Muscle layer of colon (tissue), 2 donors: ENCODE data around the gene NOC2L.

Experiments
- H3K27ac ChIP-seq: one replicate; pipeline ENCODE4 v1.7.0; 2013; ENCODE audit warnings: low read depth, mild to moderate bottlenecking, low read length, moderate library complexity
- H3K27me3 ChIP-seq, 2 donors: one replicate each; pipeline ENCODE4 v1.7.0; 2013; ENCODE audit warnings: low read length in 2 of 2, mild to moderate bottlenecking in 2 of 2; ENCODE audit not compliant: insufficient read depth in 2 of 2, control insufficient read depth in 1 of 2
- H3K36me3 ChIP-seq: one replicate; pipeline ENCODE4 v1.7.0; 2013; ENCODE audit warnings: mild to moderate bottlenecking, low read length; ENCODE audit not compliant: insufficient read depth
- H3K4me1 ChIP-seq: one replicate; pipeline ENCODE4 v1.7.0; 2013; ENCODE audit warnings: mild to moderate bottlenecking, low read length; ENCODE audit not compliant: insufficient read depth
- H3K4me3 ChIP-seq, 2 donors: one replicate each; pipeline ENCODE4 v1.7.0; 2013; ENCODE audit warnings: low read length in 2 of 2, low read depth in 1 of 2, mild to moderate bottlenecking in 1 of 2, moderate library complexity in 1 of 2
- H3K9ac ChIP-seq: one replicate; pipeline ENCODE4 v1.7.0; 2013; ENCODE audit warnings: low read length
- H3K9me3 ChIP-seq: one replicate; pipeline ENCODE4 v1.7.0; 2013; ENCODE audit warnings: mild to moderate bottlenecking, low read length
- donor health status: abdominal sarcoma.
- donor health status: Adenocarcinoma of cecum.

The NOC2L gene

GRCh38 chr1:958823-959730 lies at the start of gene NOC2L:
TSS of gene NOC2L (minus strand) at chr1:959256. CDS start at chr1:959240, 16 bp downstream.
- no peaks in the 10 kb centered on the region for H3K9me3 ChIP-seq
- H3K9ac ChIP-seq, result peak within 1 kb of the TSS; percentile 78
- H3K4me3 ChIP-seq, result peak within 1 kb of the TSS; percentile 91 to 98
- H3K27me3 ChIP-seq, result no peaks in the 10 kb centered on the region
- H3K4me1 ChIP-seq, result peaks cover 19% of the 10 kb centered on the region
- H3K36me3 ChIP-seq, result peaks cover 28% of the 10 kb centered on the region
- H3K27ac ChIP-seq, result peak within 1 kb of the TSS; percentile 43

DNA sequence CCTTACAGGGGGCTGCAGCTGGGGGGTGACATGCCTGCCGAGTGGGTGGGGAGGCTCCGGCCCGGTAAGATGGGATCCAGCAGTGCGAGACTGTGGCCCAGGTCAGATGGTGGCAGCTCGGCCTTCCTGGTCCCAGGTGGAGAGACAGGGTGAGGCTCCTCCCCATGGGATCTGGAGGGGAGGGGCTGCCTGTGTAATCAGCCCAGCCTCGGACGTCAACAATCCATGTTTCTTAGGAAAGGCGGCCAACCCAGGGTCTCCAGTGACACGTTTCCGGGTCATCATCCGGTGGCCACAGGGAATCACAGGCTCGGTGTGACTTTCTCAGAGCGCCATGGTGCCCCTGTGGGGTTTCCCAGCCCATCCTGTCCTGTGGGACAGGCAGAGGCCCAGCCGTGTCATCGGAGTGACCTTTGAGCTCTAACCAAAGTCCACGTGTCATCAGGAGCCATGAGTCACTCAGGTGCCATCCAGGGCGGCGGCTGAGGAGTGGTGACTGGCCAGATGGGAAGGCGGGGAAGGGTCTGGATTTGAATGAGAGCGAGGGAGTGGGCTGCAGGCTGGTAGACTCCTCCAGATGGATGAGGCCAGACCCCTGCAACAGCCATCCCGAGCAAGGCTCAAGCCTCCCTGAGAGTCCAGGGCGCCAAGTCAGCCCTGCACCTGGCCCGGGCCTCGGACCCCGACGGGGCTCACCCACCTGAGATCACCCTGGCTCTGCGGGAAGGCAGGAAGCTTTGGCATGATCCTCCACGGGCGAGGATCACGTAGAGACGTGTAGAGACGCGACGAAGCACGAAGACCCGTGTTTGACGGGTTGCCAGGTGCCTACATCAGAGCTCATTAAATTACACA lies 47.5 kb upstream of the NOC2L start:
- Histone ChIP-seq H3K36me3 (no peaks in the 10 kb centered on the region), H3K9ac (no peak overlapping the region), H3K27me3 (peaks cover 0 to 13% of the 10 kb centered on the region in 2 donors), H3K9me3 (no peaks in the 10 kb centered on the region), H3K4me3 (no peak overlapping the region), H3K27ac (no peak overlapping the region), H3K4me1 (peaks cover 11% of the 10 kb centered on the region)

DNA sequence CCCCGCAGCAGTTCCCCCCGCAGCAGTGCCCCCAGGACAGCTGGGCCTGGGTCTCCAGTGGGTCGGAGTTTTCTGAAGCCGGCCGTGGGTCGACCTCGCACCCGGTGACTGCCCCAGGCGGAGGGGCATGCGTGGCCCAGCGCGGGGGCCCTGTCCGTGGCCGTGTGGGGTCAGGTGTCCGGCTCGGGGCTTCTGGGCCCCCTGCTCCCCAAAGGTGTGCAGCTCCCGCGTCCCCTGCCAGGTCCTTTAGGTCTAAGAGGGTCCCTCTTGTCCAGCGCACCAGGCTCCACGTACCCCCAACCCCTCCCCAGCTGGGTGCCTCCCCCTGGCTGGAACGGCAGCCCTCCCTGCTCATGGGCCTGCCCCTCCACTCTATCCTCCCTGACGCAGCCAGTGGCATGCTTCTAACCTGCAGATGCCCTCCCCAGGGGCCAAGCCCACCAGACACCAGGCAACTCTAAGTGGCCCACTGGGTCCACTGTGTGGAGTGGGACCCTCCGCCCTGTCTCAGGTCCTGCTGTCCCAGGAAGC lies 46.8 kb upstream of the NOC2L start:
- Histone ChIP-seq H3K9ac (no peak overlapping the region), H3K36me3 (no peaks in the 10 kb centered on the region), H3K4me1 (peaks cover 11% of the 10 kb centered on the region), H3K9me3 (no peaks in the 10 kb centered on the region), H3K27ac (no peak overlapping the region), H3K4me3 (no peak overlapping the region), H3K27me3 (peaks cover 0 to 20% of the 10 kb centered on the region in 2 donors)

DNA sequence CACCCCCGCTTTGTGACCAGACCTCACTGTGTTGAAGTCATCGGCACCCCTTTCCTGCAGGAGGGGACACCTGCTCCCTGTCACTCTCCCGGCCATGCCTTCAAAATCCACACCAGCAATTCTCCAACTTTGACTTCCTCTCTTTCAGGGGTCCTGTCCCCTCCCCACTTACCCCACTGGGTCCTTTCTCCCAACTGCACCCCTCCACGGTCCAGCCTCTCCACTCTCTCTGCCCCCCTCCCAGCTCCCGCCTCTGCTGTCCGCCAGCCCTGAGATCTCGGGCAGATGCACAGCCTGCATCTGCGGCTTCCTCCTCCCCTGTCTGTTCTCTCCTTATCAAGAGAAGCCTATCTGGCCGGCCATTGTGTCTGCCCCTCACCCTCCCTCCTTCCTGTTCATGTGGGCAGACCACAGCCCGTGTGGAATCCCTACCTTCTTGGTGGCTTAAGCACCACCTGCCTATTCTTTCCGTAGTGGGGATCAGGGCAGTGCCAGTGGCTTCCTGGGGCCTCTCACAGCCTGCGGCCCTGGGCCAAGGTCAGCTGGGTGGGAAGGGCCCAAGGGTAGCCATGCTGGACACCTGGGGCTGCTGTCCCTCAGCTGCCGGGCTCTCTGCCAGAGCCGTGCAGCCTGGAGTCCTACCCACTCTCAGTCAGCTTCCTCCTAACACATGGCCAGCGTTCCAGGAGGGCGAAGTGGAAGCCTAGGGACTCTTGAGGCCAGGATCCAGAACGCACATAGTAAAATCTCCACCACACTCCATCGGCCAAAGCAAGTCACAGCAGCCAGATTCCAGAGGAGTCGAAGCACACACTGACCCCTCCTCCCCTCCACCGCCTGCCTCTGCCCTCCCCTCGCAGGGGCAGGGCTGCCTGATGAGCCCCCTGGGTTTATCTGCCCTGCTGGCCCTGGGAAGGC lies 46.0 kb upstream of the NOC2L start:
- peaks cover 0 to 20% of the 10 kb centered on the region in 2 donors for H3K27me3 ChIP-seq
- no peak overlapping the region for H3K9ac ChIP-seq

DNA sequence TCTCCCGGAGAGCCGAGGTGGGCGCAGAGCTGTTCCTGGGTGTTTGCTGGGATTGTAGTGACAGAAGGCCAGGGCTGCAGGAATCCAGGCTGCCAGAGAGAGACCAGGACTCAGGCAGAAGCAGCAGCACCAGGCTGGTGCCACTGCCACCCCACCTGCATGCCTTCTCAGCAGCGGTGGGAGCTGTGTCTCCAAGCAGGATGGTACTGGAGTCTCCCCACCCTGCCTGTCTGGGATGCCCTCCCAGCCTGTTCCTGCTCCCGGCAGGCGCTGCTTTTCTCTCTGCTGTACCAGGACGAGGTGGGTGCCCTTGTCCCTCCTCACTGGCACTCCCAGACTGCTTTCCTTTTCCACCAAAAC lies 45.3 kb upstream of the NOC2L start:
- Histone ChIP-seq H3K4me3 (no peak overlapping the region), H3K4me1 (peaks cover 11% of the 10 kb centered on the region), H3K27ac (no peak overlapping the region), H3K9ac (no peak overlapping the region), H3K36me3 (no peaks in the 10 kb centered on the region), H3K9me3 (no peaks in the 10 kb centered on the region), H3K27me3 (peaks cover 0 to 20% of the 10 kb centered on the region in 2 donors)

More for the DNA sequence above, 46.0 kb upstream of the NOC2L start:
- no peaks in the 10 kb centered on the region for H3K36me3 ChIP-seq
- H3K4me1 ChIP-seq, result peaks cover 11% of the 10 kb centered on the region
- no peak overlapping the region for H3K4me3 ChIP-seq
- peak overlapping the region; percentile 44 for H3K27ac ChIP-seq
- no peaks in the 10 kb centered on the region for H3K9me3 ChIP-seq

DNA sequence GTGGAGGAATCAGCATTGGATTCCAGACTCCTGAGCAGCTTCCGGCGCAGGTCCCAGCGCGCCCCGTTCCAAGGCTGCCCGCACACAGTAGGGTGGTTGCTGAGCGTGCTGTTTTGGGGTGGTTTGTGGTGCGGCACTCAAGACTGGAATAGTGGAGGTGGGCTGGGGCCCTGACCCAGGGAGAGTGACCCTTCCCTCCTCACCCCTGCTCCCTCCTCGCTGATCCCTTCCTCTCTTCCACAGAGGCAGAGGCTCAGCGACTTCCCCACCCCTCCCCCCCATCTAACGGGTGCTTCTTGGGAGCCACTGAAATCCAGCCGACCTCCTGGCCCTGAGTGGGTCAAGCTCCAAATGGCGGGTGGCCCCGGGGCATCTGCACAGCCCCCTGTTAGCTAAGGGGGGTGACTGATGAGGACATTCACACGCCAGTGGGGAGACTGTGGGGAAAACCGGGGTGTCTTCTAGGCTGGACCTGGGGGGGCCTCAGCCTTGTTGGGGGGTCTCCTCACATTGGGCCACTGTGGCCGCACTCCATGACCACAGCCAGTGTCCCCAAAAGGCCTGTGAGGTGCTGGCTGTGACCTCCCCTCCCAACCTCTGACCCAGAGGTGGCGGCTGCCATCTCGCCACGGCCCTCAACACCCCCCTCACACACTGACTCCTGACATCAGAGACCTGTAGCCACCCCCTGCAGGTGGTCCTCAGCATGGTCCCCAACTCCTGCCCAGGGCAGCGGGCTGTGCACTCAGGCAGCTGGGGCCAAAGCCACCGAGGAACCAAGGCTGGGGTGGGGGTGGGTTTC lies 44.8 kb upstream of the NOC2L start:
- peaks cover 0 to 20% of the 10 kb centered on the region in 2 donors for H3K27me3 ChIP-seq
- H3K9me3 ChIP-seq, result no peaks in the 10 kb centered on the region
- no peaks in the 10 kb centered on the region for H3K36me3 ChIP-seq
- no peak overlapping the region for H3K4me3 ChIP-seq
- no peak overlapping the region for H3K27ac ChIP-seq
- peaks cover 11% of the 10 kb centered on the region for H3K4me1 ChIP-seq
- H3K9ac ChIP-seq, result no peak overlapping the region

DNA sequence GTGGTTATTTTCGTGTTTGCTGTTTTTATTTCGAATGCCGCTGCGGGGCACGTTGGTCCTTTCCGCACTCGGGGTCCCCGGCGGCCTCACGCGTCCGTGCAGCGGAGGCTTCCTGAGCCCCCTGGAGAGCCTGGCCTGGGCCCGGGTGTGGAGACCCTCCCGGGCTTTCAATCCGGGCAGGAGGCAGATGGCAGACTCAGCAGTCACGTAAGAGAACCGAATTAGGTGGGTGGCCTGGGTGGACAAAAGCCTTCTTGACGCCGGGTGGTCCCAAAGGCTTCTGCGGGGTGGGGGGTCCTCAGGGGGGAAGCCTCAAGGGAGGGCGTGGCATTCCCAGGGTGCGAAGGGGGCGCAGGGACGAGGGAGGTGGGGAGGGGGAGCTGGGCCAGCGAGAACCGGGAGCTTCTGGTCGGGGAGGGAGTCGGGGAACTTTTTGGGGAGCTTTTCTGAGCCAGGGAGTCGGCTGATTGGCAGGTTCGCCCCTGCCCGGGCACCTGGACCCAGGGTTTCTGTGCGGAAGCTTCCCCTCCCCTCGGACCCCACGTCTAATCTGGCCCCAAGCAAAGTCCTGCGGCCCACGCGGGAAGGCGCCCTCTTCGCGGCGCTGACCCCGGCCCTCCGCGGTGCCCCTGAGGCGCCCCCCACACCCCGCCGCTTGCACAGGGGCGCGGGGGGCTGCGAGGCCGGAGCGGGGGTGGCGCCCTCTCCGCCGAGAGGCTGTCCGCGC lies 42.2 kb upstream of the NOC2L start:
- peak overlapping the region; percentile 53 to 65 for H3K4me3 ChIP-seq
- H3K36me3 ChIP-seq, result no peaks in the 10 kb centered on the region
- peaks cover 0 to 30% of the 10 kb centered on the region in 2 donors for H3K27me3 ChIP-seq
- H3K9ac ChIP-seq, result peak overlapping the region; percentile 53
- peak overlapping the region; percentile 96 for H3K27ac ChIP-seq
- peaks cover 11% of the 10 kb centered on the region for H3K4me1 ChIP-seq
- H3K9me3 ChIP-seq, result no peaks in the 10 kb centered on the region

DNA sequence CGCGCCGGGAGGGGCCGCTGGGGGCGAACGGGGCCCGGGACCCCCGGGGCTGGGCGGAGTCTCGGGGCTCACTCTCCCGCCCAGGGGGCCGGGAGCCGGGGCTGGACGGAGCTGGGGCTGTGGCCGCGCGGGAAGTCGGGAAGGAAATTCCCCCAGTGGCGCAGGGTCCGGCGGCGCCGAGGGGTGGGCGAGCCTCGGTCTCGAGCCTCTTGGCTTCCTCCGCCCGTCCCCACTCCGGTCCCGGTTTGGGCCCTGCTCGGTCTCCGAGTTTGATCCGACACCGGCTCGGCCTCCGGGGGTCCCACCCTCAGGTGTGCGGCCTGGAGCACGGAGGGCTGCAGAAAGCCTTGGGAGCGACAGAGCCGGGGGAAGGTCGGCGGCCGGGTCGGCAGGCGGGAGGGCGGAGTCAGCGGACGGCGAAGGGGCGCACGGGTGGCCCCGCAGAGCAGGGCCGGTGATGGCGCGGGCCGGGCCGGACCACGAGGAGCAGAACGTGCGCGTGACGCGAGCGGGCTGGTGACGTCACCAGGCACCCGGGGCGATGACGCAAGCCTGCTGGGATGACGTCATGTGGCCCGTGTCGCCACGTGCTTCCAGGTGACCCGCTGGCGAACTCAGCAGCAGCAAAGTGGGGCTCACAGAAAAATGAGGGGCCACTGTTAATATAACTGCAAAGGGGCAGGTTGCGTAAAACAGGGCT lies 41.5 kb upstream of the NOC2L start:
- Histone ChIP-seq H3K36me3 (no peaks in the 10 kb centered on the region), H3K4me1 (peaks cover 9% of the 10 kb centered on the region), H3K9ac (peak overlapping the region; percentile 53), H3K9me3 (no peaks in the 10 kb centered on the region), H3K27me3 (peaks cover 0 to 27% of the 10 kb centered on the region in 2 donors), H3K4me3 (peak overlapping the region; percentile 53 to 65), H3K27ac (peak overlapping the region; percentile 96)

DNA sequence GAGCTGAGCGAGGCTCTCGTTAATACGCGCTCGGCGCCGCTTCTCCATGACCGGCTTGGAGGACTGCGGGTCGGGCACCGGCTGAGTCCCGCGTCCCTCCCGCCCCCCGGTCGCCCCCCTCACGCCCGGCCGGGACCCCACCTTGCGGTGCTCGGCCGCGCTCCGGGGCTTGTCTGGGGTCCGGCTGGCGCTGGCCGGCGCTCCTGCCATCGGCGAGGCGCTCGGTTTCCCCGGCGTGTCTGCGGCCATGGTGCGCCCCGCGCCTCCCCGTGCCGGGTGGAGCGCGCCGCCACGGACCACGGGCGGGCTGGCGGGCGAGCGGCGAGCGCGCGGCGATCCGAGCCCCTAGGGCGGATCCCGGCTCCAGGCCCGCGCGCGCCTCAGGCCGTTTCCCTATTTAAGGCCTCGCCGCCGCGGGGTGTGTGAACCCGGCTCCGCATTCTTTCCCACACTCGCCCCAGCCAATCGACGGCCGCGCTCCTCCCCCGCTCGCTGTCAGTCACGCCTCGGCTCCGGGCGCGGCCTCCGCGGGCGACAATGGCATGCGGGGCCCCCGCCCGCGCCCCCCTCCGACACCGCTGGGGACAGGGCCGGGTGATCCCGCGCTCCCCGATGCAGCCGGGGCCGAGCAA lies 40.8 kb upstream of the NOC2L start, which contains the start of gene HES4:
HES4 (minus strand) TSS at position 373 of the 632 bp plus-strand sequence; CDS start at position 249, 124 bp downstream.
- Histone ChIP-seq H3K36me3 (no peaks in the 10 kb centered on the region), H3K27ac (peak within 1 kb of the TSS; percentile 96), H3K9me3 (no peaks in the 10 kb centered on the region), H3K4me1 (peaks cover 2% of the 10 kb centered on the region), H3K9ac (peak within 1 kb of the TSS; percentile 53), H3K4me3 (peak within 1 kb of the TSS; percentile 53 to 65), H3K27me3 (peaks cover 0 to 21% of the 10 kb centered on the region in 2 donors)
